Karpas-422 (cell line): Measurements from ENCODE around the gene KLHL15. TPM values are rescaled to one million over a fixed set of nuclear protein-coding genes. Genes with fewer than 3 reads are reported as not detected.

ENCODE experiments used
- DNase-seq: peaks from one replicate; pipeline ENCODE4 v3.0.0-alpha.2; 2015
- H2AFZ ChIP-seq: fragments of 200-600 bp; sonication (generic); 2 replicates; pipeline ENCODE4 v1.6.1; 2014; ENCODE audit warnings: antibody characterized with exemption, low read length, mixed read lengths
- H3K27ac ChIP-seq: fragments of 200-600 bp; sonication (generic); 2 replicates; pipeline ENCODE4 v1.5.1; 2014; ENCODE audit warnings: mild to moderate bottlenecking, low read length, moderate library complexity
- H3K27me3 ChIP-seq: fragments of 200-600 bp; sonication (generic); 2 replicates; pipeline ENCODE4 v1.6.1; 2014; ENCODE audit warnings: low read length, mixed read lengths
- H3K36me3 ChIP-seq: fragments of 200-600 bp; sonication (generic); 2 replicates; pipeline ENCODE4 v1.6.1; 2014; ENCODE audit warnings: low read length, mixed read lengths; ENCODE audit not compliant: insufficient read depth
- H3K4me1 ChIP-seq: fragments of 200-600 bp; sonication (generic); 2 replicates; pipeline ENCODE4 v1.6.1; 2014; ENCODE audit warnings: mild to moderate bottlenecking, low read length, mixed read lengths
- H3K4me2 ChIP-seq: fragments of 200-600 bp; sonication (generic); 2 replicates; pipeline ENCODE4 v1.6.1; 2014; ENCODE audit warnings: low read length, low read depth, mild to moderate bottlenecking; ENCODE audit not compliant: poor library complexity, severe bottlenecking
- H3K4me3 ChIP-seq: fragments of 200-600 bp; sonication (generic); 2 replicates; pipeline ENCODE4 v1.5.1; 2014; ENCODE audit warnings: mild to moderate bottlenecking, antibody characterized with exemption, low read length, mixed read lengths
- H3K79me2 ChIP-seq: fragments of 200-600 bp; sonication (generic); 2 replicates; pipeline ENCODE4 v1.6.1; 2014; ENCODE audit warnings: mild to moderate bottlenecking, low read length, mixed read lengths
- H3K9ac ChIP-seq: fragments of 200-600 bp; sonication (generic); 2 replicates; pipeline ENCODE4 v1.6.0; 2014; ENCODE audit warnings: low read length
- H3K9me2 ChIP-seq: fragments of 200-600 bp; sonication (generic), shearing (Covaris generic); replicated peaks from 2 replicates; pipeline ENCODE4 v1.6.0; 2014; ENCODE audit warnings: mild to moderate bottlenecking, low read length, moderate library complexity; ENCODE audit not compliant: insufficient read depth
- H3K9me3 ChIP-seq: fragments of 300-700, 200-600 bp; sonication (generic); 2 replicates; pipeline ENCODE4 v1.6.1; 2014; ENCODE audit warnings: low read length, mixed read lengths
- H4K20me1 ChIP-seq: fragments of 200-600 bp; sonication (generic); 2 replicates; pipeline ENCODE4 v1.6.1; 2014; ENCODE audit warnings: mild to moderate bottlenecking, antibody characterized with exemption, low read length, low read depth; ENCODE audit not compliant: insufficient read depth
- total RNA-seq: library from RNA; depleted of rRNA; stranded (reverse); fragments of >200 nt; shearing (Covaris generic); gene quantifications from 2 replicates; pipeline ENCODE4 v1.2.3, GENCODE V29; 2014; ENCODE audit warnings: low replicate concordance

The KLHL15 gene
- total RNA-seq, 1 experiment from 2014 or later = 23.7 TPM

- peak overlapping the region; percentile 46 for H3K4me2 ChIP-seq
- no peak for DNase-seq
- H3K36me3 ChIP-seq = peaks cover 11% of the 10 kb centered on the region; the same call in 1 of the 2 replicates
- H3K27ac ChIP-seq = no peak overlapping the region
- H4K20me1 ChIP-seq = 0 out of 2 replicates have a peak, but pooled peaks cover 6% of the 10 kb centered on the region
- H3K27me3 ChIP-seq = no peaks in the 10 kb centered on the region
- peaks cover 79% of the 10 kb centered on the region for H3K79me2 ChIP-seq
- H3K4me1 ChIP-seq = peaks cover 30% of the 10 kb centered on the region
- no peak overlapping the region for H2AFZ ChIP-seq
- no peaks in the 10 kb centered on the region for H3K9me2 ChIP-seq
- no peak overlapping the region for H3K9ac ChIP-seq
- no peaks in the 10 kb centered on the region for H3K9me3 ChIP-seq
- no peak overlapping the region for H3K4me3 ChIP-seq
Observed at GRCh38 chrX:24005867-24006266, 21.1 kb downstream of the KLHL15 start.

GRCh38 chrX:24005028-24005427, 22.0 kb downstream of the KLHL15 start:
- Histone ChIP-seq H3K4me3 (no peak overlapping the region), H3K9me3 (no peaks in the 10 kb centered on the region), H3K4me2 (peak overlapping the region; percentile 46), H3K79me2 (peaks cover 77% of the 10 kb centered on the region), H3K27ac (peak overlapping the region; percentile 28; the same call in 1 of the 2 replicates), H2AFZ (no peak overlapping the region), H4K20me1 (no peaks in the 10 kb centered on the region), H3K36me3 (peaks cover 11% of the 10 kb centered on the region; the same call in 1 of the 2 replicates), H3K9me2 (no peaks in the 10 kb centered on the region), H3K4me1 (peaks cover 30% of the 10 kb centered on the region), H3K9ac (no peak overlapping the region), H3K27me3 (no peaks in the 10 kb centered on the region)
- no peak for DNase-seq

- Histone ChIP-seq H3K36me3 (peaks cover 14% of the 10 kb centered on the region; the same call in 1 of the 2 replicates), H3K27me3 (no peaks in the 10 kb centered on the region), H3K4me1 (peaks cover 30% of the 10 kb centered on the region), H3K79me2 (peaks cover 74% of the 10 kb centered on the region), H3K9me3 (no peaks in the 10 kb centered on the region), H3K9ac (no peak overlapping the region), H3K9me2 (no peaks in the 10 kb centered on the region), H4K20me1 (no peaks in the 10 kb centered on the region), H2AFZ (no peak overlapping the region), H3K4me3 (no peak overlapping the region), H3K27ac (no peak overlapping the region), H3K4me2 (no peak overlapping the region)
- no peak for DNase-seq
Observed at GRCh38 chrX:24002792-24003191, 24.2 kb downstream of the KLHL15 start.

GRCh38 chrX:24002167-24002566, 24.8 kb downstream of the KLHL15 start:
- peaks cover 14% of the 10 kb centered on the region; the same call in 1 of the 2 replicates for H3K36me3 ChIP-seq

GRCh38 chrX:23999671-24000070, 27.3 kb downstream of the KLHL15 start:
- no peaks in the 10 kb centered on the region for H3K9me2 ChIP-seq
- 0 out of 2 replicates have a peak, but pooled peaks cover 3% of the 10 kb centered on the region for H3K36me3 ChIP-seq
- H3K27me3 ChIP-seq = no peaks in the 10 kb centered on the region
- peaks cover 12% of the 10 kb centered on the region for H3K4me1 ChIP-seq
- no peak overlapping the region for H3K9ac ChIP-seq
- H3K4me3 ChIP-seq = no peak overlapping the region
- H3K9me3 ChIP-seq = no peaks in the 10 kb centered on the region
- H3K4me2 ChIP-seq = no peak overlapping the region
- peaks cover 70% of the 10 kb centered on the region for H3K79me2 ChIP-seq
- no peak for DNase-seq
- no peak overlapping the region for H2AFZ ChIP-seq
- H4K20me1 ChIP-seq = no peaks in the 10 kb centered on the region
- H3K27ac ChIP-seq = no peak overlapping the region

More at GRCh38 chrX:24002167-24002566, 24.8 kb downstream of the KLHL15 start:
- Histone ChIP-seq H2AFZ (no peak overlapping the region), H3K4me2 (no peak overlapping the region), H3K4me1 (peaks cover 30% of the 10 kb centered on the region), H3K27ac (no peak overlapping the region), H3K27me3 (no peaks in the 10 kb centered on the region), H3K9ac (no peak overlapping the region), H3K79me2 (peaks cover 72% of the 10 kb centered on the region), H3K9me3 (no peaks in the 10 kb centered on the region), H4K20me1 (no peaks in the 10 kb centered on the region), H3K9me2 (no peaks in the 10 kb centered on the region), H3K4me3 (no peak overlapping the region)
- no peak for DNase-seq

GRCh38 chrX:23993012-23993633, 33.9 kb downstream of the KLHL15 start:
- Histone ChIP-seq H3K27ac (no peak overlapping the region), H3K9me2 (no peaks in the 10 kb centered on the region), H3K36me3 (peaks cover 7% of the 10 kb centered on the region; the same call in 1 of the 2 replicates), H3K4me1 (no peaks in the 10 kb centered on the region), H3K9me3 (no peaks in the 10 kb centered on the region), H2AFZ (no peak overlapping the region), H3K9ac (no peak overlapping the region), H3K4me3 (no peak overlapping the region), H3K4me2 (no peak overlapping the region), H4K20me1 (no peaks in the 10 kb centered on the region), H3K79me2 (peaks cover 66% of the 10 kb centered on the region), H3K27me3 (no peaks in the 10 kb centered on the region)
- no peak for DNase-seq

GRCh38 chrX:23992431-23992830, 34.6 kb downstream of the KLHL15 start:
- peaks cover 72% of the 10 kb centered on the region for H3K79me2 ChIP-seq
- no peak overlapping the region for H2AFZ ChIP-seq
- no peaks in the 10 kb centered on the region for H3K9me2 ChIP-seq
- no peak for DNase-seq
- H4K20me1 ChIP-seq = no peaks in the 10 kb centered on the region
- H3K27ac ChIP-seq = no peak overlapping the region
- no peaks in the 10 kb centered on the region for H3K27me3 ChIP-seq
- no peak overlapping the region for H3K4me3 ChIP-seq
- H3K9ac ChIP-seq = no peak overlapping the region
- H3K36me3 ChIP-seq = peaks cover 7% of the 10 kb centered on the region; the same call in 1 of the 2 replicates
- H3K4me2 ChIP-seq = no peak overlapping the region
- no peaks in the 10 kb centered on the region for H3K9me3 ChIP-seq
- H3K4me1 ChIP-seq = no peaks in the 10 kb centered on the region

- H3K9me2 ChIP-seq = no peaks in the 10 kb centered on the region
- no peaks in the 10 kb centered on the region for H3K27me3 ChIP-seq
- no peaks in the 10 kb centered on the region for H3K9me3 ChIP-seq
- H3K79me2 ChIP-seq = peaks cover 66% of the 10 kb centered on the region
- H2AFZ ChIP-seq = no peak overlapping the region
- no peak overlapping the region for H3K9ac ChIP-seq
- H3K36me3 ChIP-seq = peaks cover 19% of the 10 kb centered on the region; the same call in 1 of the 2 replicates
- H3K4me2 ChIP-seq = no peak overlapping the region
- no peaks in the 10 kb centered on the region for H3K4me1 ChIP-seq
- no peak overlapping the region for H3K27ac ChIP-seq
- H3K4me3 ChIP-seq = no peak overlapping the region
- H4K20me1 ChIP-seq = no peaks in the 10 kb centered on the region
- DNase-seq = no peak
Observed at GRCh38 chrX:23990455-23990854, 36.5 kb downstream of the KLHL15 start.
